ENCODE measurements around the gene TERT.

The TERT gene

GRCh38 chr5:1239505-1240251 lies 55.2 kb downstream of the TERT start:
- in situ Hi-C loops (cut with HindIII; ENCODE audit: low sequenced_read_pairs): no loop called here
- TF ChIP-seq CTCF (IDR thresholded peaks at IDR 0.05; ENCODE audit: low read depth, low read length, missing control alignments): no peak
- no peak for DNase-seq (ENCODE audit: low read depth)
- no peak overlapping the region for H3K4me3 ChIP-seq (ENCODE audit: low read depth, low read length)

GRCh38 chr5:1235838-1236237 lies 59.0 kb downstream of the TERT start:
- in situ Hi-C loops (cut with HindIII; ENCODE audit: low sequenced_read_pairs): no loop called here
- no peak for TF ChIP-seq CTCF (IDR thresholded peaks at IDR 0.05; ENCODE audit: low read depth, low read length, missing control alignments)
- no peak for DNase-seq (ENCODE audit: low read depth)

GRCh38 chr5:1235379-1235778 lies 59.5 kb downstream of the TERT start:
- H3K4me3 ChIP-seq (ENCODE audit: low read depth, low read length): no peak overlapping the region
- no peak for TF ChIP-seq CTCF (IDR thresholded peaks at IDR 0.05; ENCODE audit: low read depth, low read length, missing control alignments)
- in situ Hi-C loops (cut with HindIII; ENCODE audit: low sequenced_read_pairs): no loop called here
- DNase-seq (ENCODE audit: low read depth): no peak

More at GRCh38 chr5:1235838-1236237, 59.0 kb downstream of the TERT start:
- no peak overlapping the region for H3K4me3 ChIP-seq (ENCODE audit: low read depth, low read length)

GRCh38 chr5:1232780-1233179 lies 62.1 kb downstream of the TERT start:
- no peak overlapping the region for H3K4me3 ChIP-seq (ENCODE audit: low read depth, low read length)
- DNase-seq (ENCODE audit: low read depth): no peak
- in situ Hi-C loops (cut with HindIII; ENCODE audit: low sequenced_read_pairs): no loop called here
- no peak for TF ChIP-seq CTCF (IDR thresholded peaks at IDR 0.05; ENCODE audit: low read depth, low read length, missing control alignments)

- no peak for TF ChIP-seq CTCF (IDR thresholded peaks at IDR 0.05; ENCODE audit: low read depth, low read length, missing control alignments)
- DNase-seq (ENCODE audit: low read depth): no peak
- in situ Hi-C loops (cut with HindIII; ENCODE audit: low sequenced_read_pairs): no loop called here
- H3K4me3 ChIP-seq (ENCODE audit: low read depth, low read length): no peak overlapping the region
These were observed 63.4 kb downstream of the TERT start for GRCh38 chr5:1231354-1231905.

GRCh38 chr5:1230551-1230950 lies 64.3 kb downstream of the TERT start:
- TF ChIP-seq CTCF (IDR thresholded peaks at IDR 0.05; ENCODE audit: low read depth, low read length, missing control alignments): no peak
- DNase-seq (ENCODE audit: low read depth): no peak
- in situ Hi-C loops (cut with HindIII; ENCODE audit: low sequenced_read_pairs): no loop called here
- H3K4me3 ChIP-seq (ENCODE audit: low read depth, low read length): no peak overlapping the region
